Caco-2 (cell line): Measurements from ENCODE around the gene LDLRAD3. TPM values are rescaled to one million over a fixed set of nuclear protein-coding genes. Genes with fewer than 3 reads are reported as not detected.
A peak's percentile ranks its signal among the peaks of the same experiment; 100 is the strongest.

Experiments
- BruUV-seq: library from RNA; stranded (reverse); fragments of 400-500 nt; replicated peaks from 2 replicates; lab custom pipeline; 2021; lab: Mats Ljungman, UMichigan
- CTCF ChIA-PET: fragments of 300-600 bp; sonication (Branson Sonifier 250); formaldehyde crosslinking; loops from one replicate; lab custom pipeline; 2022; ENCODE audit warnings: antibody characterized with exemption; lab: Charles Lee
- POLR2A ChIA-PET: fragments of 300-600 bp; sonication (Branson Sonifier 250); formaldehyde crosslinking; loops from one replicate; lab custom pipeline; 2022; ENCODE audit warnings: antibody characterized with exemption; lab: Charles Lee
- DNase-seq, 2 experiments: peaks; one replicate each; pipeline versions ENCODE4 v3.0.0 to v3.0.0-alpha.2; 2020 to 2022
- H3K27me3 ChIP-seq: replicated peaks from 2 replicates; pipeline ENCODE4 v1.6.0; 2011; ENCODE audit warnings: low read length; ENCODE audit not compliant: control insufficient read depth, insufficient read depth
- H3K36me3 ChIP-seq: 2 replicates; pipeline ENCODE4 v1.5.1; 2011; ENCODE audit warnings: low read length; ENCODE audit not compliant: control insufficient read depth, insufficient read depth
- H3K4me1 ChIP-seq: fragments of 250-450 bp; sonication (Bioruptor Pico); 2 replicates; pipeline ENCODE4 v1.5.1; 2020; ENCODE audit warnings: mild to moderate bottlenecking
- H3K4me3 ChIP-seq: 2 replicates; pipeline ENCODE4 v1.5.1; 2011; ENCODE audit warnings: low read depth, mild to moderate bottlenecking, control low read depth, low read length
- H3K9me3 ChIP-seq: fragments of 250-450 bp; sonication (Bioruptor Pico); 2 replicates; pipeline ENCODE4 v1.5.1; 2020; ENCODE audit warnings: mild to moderate bottlenecking, moderate library complexity
- H3K27ac Mint-ChIP-seq: one replicate; pipeline ENCODE4 v1.8.0; 2022; ENCODE audit warnings: mixed read lengths; ENCODE audit not compliant: unreplicated experiment
- H3K27me3 Mint-ChIP-seq: one replicate; pipeline ENCODE4 v1.8.0; 2022; ENCODE audit warnings: mixed read lengths; ENCODE audit not compliant: insufficient read depth, unreplicated experiment
- H3K36me3 Mint-ChIP-seq: one replicate; pipeline ENCODE4 v1.8.0; 2022; ENCODE audit warnings: mild to moderate bottlenecking, mixed read lengths; ENCODE audit not compliant: insufficient read depth, unreplicated experiment
- H3K4me1 Mint-ChIP-seq: one replicate; pipeline ENCODE4 v1.8.0; 2022; ENCODE audit warnings: low read depth, mixed read lengths; ENCODE audit not compliant: unreplicated experiment
- H3K4me3 Mint-ChIP-seq: one replicate; pipeline ENCODE4 v1.8.0; 2022; ENCODE audit warnings: mild to moderate bottlenecking, moderate library complexity, mixed read lengths; ENCODE audit not compliant: unreplicated experiment
- H3K9me3 Mint-ChIP-seq: one replicate; pipeline ENCODE4 v1.8.0; 2022; ENCODE audit warnings: mixed read lengths; ENCODE audit not compliant: unreplicated experiment
- intact Hi-C: fragments of 100-400 bp; cut with micrococcal nuclease; formaldehyde crosslinking; loops from one replicate; pipeline ENCODE4 v1.10.0; 2022; ENCODE audit not compliant: unreplicated experiment
- total RNA-seq: library from RNA; stranded (reverse); gene quantifications from 2 replicates; pipeline ENCODE4 v1.2.3, GENCODE V29; 2022
- TF ChIP-seq, protein P1 (sequence below), 2 experiments: fragments of 200-600 bp in 1 of 2; IDR thresholded peaks; 1 replicate in 1 of 2; 2 replicates in 1 of 2; pipeline versions ENCODE4 v1.5.1 to v1.8.0; 2011 to 2022; ENCODE audit warnings: antibody characterized with exemption in 1 of 2, control low read depth in 1 of 2, inconsistent platforms in 1 of 2, low read depth in 1 of 2, low read length in 1 of 2, mild to moderate bottlenecking in 1 of 2, moderate library complexity in 1 of 2; ENCODE audit not compliant: insufficient read depth in 1 of 2, severe bottlenecking in 1 of 2, unreplicated experiment in 1 of 2

Gene LDLRAD3
- total RNA-seq, 1 experiment from 2014 or later, result 9.9 TPM

DNA sequence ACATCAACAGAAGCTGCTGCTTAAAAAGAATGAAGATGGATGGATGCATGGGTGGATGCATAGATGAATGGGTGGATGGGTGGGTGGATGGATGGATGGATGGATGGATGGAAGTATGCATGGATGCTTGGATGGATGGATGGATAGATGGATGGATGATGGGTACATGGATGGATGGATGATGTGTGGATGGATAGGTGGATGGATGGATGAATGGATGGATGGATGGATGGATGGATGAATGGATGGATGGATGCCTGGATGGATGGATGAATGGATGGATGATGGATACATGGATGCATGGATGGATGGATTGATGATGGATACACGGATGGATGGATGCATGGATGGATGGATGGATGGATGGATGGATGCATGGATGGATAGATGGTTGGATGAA, 110.8 kb downstream of the LDLRAD3 start:
- intact Hi-C loops, result loop anchor here (5.0 kb wide), 1 partner anchor 232 kb away; no protein-coding TSS in a partner anchor
- no peaks in the 10 kb centered on the region for H3K36me3 Mint-ChIP-seq
- H3K36me3 ChIP-seq, result no peaks in the 10 kb centered on the region
- no peak for DNase-seq
- no peaks in the 10 kb centered on the region for H3K27me3 ChIP-seq
- no peaks in the 10 kb centered on the region for H3K27me3 Mint-ChIP-seq
- no peaks in the 10 kb centered on the region for H3K9me3 ChIP-seq
- H3K9me3 Mint-ChIP-seq, result peaks cover 10% of the 10 kb centered on the region
- no peak overlapping the region for H3K27ac Mint-ChIP-seq
- BruUV-seq, result no TSS peak
- H3K4me3 ChIP-seq, result no peak overlapping the region
- TF ChIP-seq, protein P1, sequence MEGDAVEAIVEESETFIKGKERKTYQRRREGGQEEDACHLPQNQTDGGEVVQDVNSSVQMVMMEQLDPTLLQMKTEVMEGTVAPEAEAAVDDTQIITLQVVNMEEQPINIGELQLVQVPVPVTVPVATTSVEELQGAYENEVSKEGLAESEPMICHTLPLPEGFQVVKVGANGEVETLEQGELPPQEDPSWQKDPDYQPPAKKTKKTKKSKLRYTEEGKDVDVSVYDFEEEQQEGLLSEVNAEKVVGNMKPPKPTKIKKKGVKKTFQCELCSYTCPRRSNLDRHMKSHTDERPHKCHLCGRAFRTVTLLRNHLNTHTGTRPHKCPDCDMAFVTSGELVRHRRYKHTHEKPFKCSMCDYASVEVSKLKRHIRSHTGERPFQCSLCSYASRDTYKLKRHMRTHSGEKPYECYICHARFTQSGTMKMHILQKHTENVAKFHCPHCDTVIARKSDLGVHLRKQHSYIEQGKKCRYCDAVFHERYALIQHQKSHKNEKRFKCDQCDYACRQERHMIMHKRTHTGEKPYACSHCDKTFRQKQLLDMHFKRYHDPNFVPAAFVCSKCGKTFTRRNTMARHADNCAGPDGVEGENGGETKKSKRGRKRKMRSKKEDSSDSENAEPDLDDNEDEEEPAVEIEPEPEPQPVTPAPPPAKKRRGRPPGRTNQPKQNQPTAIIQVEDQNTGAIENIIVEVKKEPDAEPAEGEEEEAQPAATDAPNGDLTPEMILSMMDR (IDR thresholded peaks at IDR 0.05; ENCODE audit: insufficient read depth in 1 of 2, low read depth in 1 of 2, low read length in 1 of 2, severe bottlenecking in 1 of 2, unreplicated experiment in 1 of 2), result no peak
- no peak overlapping the region for H3K4me3 Mint-ChIP-seq
- peaks cover 6% of the 10 kb centered on the region for H3K4me1 Mint-ChIP-seq
- CTCF ChIA-PET, result interaction anchor here (0.6 kb wide), 1 partner anchor 406 kb away, joined by 3 read pairs; no protein-coding TSS in a partner anchor
- POLR2A ChIA-PET, result no interaction called here
- H3K4me1 ChIP-seq, result no peaks in the 10 kb centered on the region

DNA sequence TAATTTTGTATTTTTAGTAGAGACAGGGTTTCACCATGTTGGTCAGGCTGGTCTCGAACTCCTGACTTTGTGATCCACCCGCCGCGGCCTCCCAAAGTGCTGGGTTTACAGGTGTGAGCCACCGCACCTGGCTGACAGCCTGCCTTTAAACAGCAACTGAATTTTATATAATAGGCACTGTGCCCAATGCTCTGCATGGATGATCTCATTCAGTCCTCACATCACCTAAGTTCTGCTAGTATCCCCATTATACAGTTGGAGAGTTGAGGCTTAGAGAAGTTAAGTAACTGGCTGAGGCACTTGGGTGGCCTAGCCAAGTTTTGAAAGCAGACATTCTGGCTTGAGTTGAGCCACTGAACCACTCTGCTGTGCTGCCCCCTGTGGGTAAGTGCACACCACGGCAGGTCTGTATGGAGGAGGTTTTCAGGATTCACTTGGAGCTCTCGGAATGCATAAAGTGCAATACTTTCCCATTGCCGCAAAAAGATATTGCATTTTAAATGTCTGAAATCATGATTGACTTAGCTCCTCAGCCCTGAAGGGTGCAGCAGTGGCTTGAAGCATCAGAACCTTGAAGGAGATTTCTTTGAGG, 112.4 kb downstream of the LDLRAD3 start:
- Mint-ChIP-seq H3K27ac (no peak overlapping the region), H3K36me3 (no peaks in the 10 kb centered on the region), H3K27me3 (no peaks in the 10 kb centered on the region), H3K4me1 (no peaks in the 10 kb centered on the region), H3K9me3 (peaks cover 10% of the 10 kb centered on the region), H3K4me3 (no peak overlapping the region)
- peak in 1 of 2 experiments; percentile 38 for DNase-seq
- BruUV-seq, result no TSS peak
- H3K36me3 ChIP-seq, result no peaks in the 10 kb centered on the region
- H3K9me3 ChIP-seq, result no peaks in the 10 kb centered on the region
- H3K27me3 ChIP-seq, result no peaks in the 10 kb centered on the region
- TF ChIP-seq, protein P1 (IDR thresholded peaks at IDR 0.05; ENCODE audit: insufficient read depth in 1 of 2, low read depth in 1 of 2, low read length in 1 of 2, severe bottlenecking in 1 of 2, unreplicated experiment in 1 of 2), result peak; percentile 26 to 70
- H3K4me1 ChIP-seq, result no peaks in the 10 kb centered on the region
- H3K4me3 ChIP-seq, result no peak overlapping the region
- intact Hi-C loops, result loop anchor here (1.0 to 5.0 kb wide), 3 partner anchors 14 to 440 kb away; no protein-coding TSS in a partner anchor
- ChIA-PET POLR2A (interaction anchor here (0.5 kb wide), 1 partner anchor 182 kb away, joined by 4 read pairs; no protein-coding TSS in a partner anchor), CTCF (interaction anchor here (0.5 to 1.4 kb wide), 6 partner anchors 64 to 234 kb away, joined by 3 to 14 read pairs (median 6); no protein-coding TSS in a partner anchor)

- no peak for DNase-seq
- H3K9me3 ChIP-seq, result no peaks in the 10 kb centered on the region
- no peak overlapping the region for H3K4me3 ChIP-seq
- H3K36me3 Mint-ChIP-seq, result no peaks in the 10 kb centered on the region
- BruUV-seq, result no TSS peak
- CTCF ChIA-PET, result interaction anchor here (0.6 to 1.4 kb wide), 2 partner anchors 64 to 92 kb away, joined by 3 read pairs; no protein-coding TSS in a partner anchor
- POLR2A ChIA-PET, result no interaction called here
- TF ChIP-seq, protein P1 (IDR thresholded peaks at IDR 0.05; ENCODE audit: insufficient read depth in 1 of 2, low read depth in 1 of 2, low read length in 1 of 2, severe bottlenecking in 1 of 2, unreplicated experiment in 1 of 2), result no peak
- no peak overlapping the region for H3K27ac Mint-ChIP-seq
- H3K4me3 Mint-ChIP-seq, result no peak overlapping the region
- intact Hi-C loops, result loop anchor here (5.0 kb wide), 1 partner anchor 235 kb away; no protein-coding TSS in a partner anchor
- H3K4me1 Mint-ChIP-seq, result no peaks in the 10 kb centered on the region
- no peaks in the 10 kb centered on the region for H3K27me3 ChIP-seq
- H3K27me3 Mint-ChIP-seq, result no peaks in the 10 kb centered on the region
- H3K9me3 Mint-ChIP-seq, result peaks cover 10% of the 10 kb centered on the region
- no peaks in the 10 kb centered on the region for H3K4me1 ChIP-seq
- no peaks in the 10 kb centered on the region for H3K36me3 ChIP-seq
These were observed 113.6 kb downstream of the LDLRAD3 start for GRCh38 chr11:36057379-36058042.
